Right atrium auricular region (tissue), 2 donors: ENCODE data around the gene PIGR. TPM values are rescaled to one million over a fixed set of nuclear protein-coding genes. Genes with fewer than 3 reads are reported as not detected.

Experiments used
- DNase-seq: peaks from one replicate; pipeline ENCODE4 v3.0.0-alpha.2; 2019; ENCODE audit warnings: low spot score
- H3K27ac ChIP-seq, 2 donors: fragments of 200-600 bp; sonication (generic); 1 replicate in 1 of 2; 2 replicates in 1 of 2; pipeline ENCODE4 v1.5.1; 2016 to 2019
- H3K27me3 ChIP-seq, 2 donors: fragments of 200-600 bp; sonication (generic); one replicate each; pipeline versions ENCODE4 v1.5.1 to v1.6.0; 2017 to 2019
- H3K36me3 ChIP-seq: fragments of 200-600 bp; sonication (generic); one replicate; pipeline ENCODE4 v1.5.1; 2016
- H3K4me1 ChIP-seq, 2 donors: fragments of 200-600 bp; sonication (generic); one replicate each; pipeline versions ENCODE4 v1.5.1 to v1.6.0; 2017 to 2019
- H3K4me3 ChIP-seq, 2 donors: fragments of 200-600 bp; sonication (generic); 1 replicate in 1 of 2; 2 replicates in 1 of 2; pipeline ENCODE4 v1.5.1; 2017 to 2019; ENCODE audit warnings: mild to moderate bottlenecking in 1 of 2, moderate library complexity in 1 of 2
- H3K9me3 ChIP-seq, 2 donors: fragments of 200-600 bp; sonication (generic); one replicate each; pipeline ENCODE4 v1.5.1; 2019
- total RNA-seq, 2 donors: library from RNA; depleted of rRNA; stranded (reverse); fragments of >200 nt; gene quantifications; one replicate each; pipeline ENCODE4 v1.1.0, GENCODE V29; 2016
- TF ChIP-seq, protein P1 (sequence below), 2 donors: fragments of 200-600 bp; sonication (generic); IDR thresholded peaks; one replicate each; pipeline ENCODE4 v1.5.1; 2019; ENCODE audit warnings: antibody characterized with exemption in 2 of 2

Gene PIGR
- total RNA-seq, 2 donors from 2014 or later = not detected

DNA sequence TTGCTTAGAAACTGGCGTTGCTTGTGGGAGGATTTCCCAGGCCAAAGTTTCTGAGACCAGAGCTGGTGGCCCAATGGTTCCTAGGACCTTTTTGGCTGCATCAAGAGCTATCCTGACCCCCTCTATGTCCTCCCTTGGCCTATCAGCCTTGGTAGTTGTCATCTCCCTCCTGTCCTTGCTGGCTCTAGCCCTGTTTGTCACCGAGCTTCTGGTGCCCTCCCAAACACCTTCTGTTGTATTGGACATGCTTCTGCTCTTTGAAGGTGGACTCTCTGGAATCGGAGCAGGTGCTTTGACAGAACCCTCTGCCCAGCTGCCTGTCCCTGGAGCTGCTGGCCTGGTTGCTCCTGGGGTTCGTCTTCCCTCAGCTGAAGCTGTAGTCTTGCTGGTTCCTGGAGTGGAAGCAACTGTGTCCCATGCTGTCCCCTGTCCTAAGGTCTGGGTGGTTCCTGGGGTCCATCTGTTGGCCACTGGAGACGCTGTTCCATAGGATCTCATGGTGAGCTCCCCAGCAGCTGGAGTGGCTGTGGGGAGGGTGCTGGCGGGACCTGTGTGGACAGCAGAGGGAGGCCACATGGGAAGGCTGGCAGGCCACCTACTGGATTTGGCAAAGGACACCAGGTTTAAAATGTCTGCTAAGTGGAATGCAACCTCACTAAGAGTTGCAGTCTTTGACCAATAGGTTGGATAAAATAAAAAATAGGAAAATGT lies 14.6 kb upstream of the PIGR start:
- no peak overlapping the region for H3K27ac ChIP-seq
- no peak for DNase-seq
- no peaks in the 10 kb centered on the region for H3K4me1 ChIP-seq
- no peaks in the 10 kb centered on the region for H3K36me3 ChIP-seq
- H3K9me3 ChIP-seq = no peaks in the 10 kb centered on the region
- no peaks in the 10 kb centered on the region for H3K27me3 ChIP-seq
- no peak overlapping the region for H3K4me3 ChIP-seq
- TF ChIP-seq, protein P1, sequence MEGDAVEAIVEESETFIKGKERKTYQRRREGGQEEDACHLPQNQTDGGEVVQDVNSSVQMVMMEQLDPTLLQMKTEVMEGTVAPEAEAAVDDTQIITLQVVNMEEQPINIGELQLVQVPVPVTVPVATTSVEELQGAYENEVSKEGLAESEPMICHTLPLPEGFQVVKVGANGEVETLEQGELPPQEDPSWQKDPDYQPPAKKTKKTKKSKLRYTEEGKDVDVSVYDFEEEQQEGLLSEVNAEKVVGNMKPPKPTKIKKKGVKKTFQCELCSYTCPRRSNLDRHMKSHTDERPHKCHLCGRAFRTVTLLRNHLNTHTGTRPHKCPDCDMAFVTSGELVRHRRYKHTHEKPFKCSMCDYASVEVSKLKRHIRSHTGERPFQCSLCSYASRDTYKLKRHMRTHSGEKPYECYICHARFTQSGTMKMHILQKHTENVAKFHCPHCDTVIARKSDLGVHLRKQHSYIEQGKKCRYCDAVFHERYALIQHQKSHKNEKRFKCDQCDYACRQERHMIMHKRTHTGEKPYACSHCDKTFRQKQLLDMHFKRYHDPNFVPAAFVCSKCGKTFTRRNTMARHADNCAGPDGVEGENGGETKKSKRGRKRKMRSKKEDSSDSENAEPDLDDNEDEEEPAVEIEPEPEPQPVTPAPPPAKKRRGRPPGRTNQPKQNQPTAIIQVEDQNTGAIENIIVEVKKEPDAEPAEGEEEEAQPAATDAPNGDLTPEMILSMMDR (IDR thresholded peaks at IDR 0.05) = no peak

DNA sequence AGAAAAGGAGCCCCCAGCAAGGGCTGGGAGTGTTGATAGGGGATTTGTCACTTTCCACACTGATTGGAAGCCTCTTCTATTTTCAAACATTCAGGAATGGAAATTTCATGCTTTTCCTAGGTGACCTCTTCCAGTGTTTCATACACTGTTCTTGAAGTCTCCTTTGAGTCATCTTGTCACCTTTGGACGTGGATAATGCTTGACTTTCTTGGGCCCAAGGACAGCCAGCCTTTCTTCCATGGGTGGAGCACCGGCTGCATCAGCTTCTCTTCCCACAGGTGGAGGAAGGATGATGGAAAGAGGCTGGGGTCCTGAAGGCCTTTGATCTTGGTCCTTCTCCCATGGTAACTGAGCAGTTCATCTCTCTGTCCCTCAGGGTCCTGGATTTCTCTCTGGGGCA lies 11.9 kb upstream of the PIGR start:
- DNase-seq = no peak
- TF ChIP-seq, protein P1 (IDR thresholded peaks at IDR 0.05) = no peak
- Histone ChIP-seq H3K9me3 (no peaks in the 10 kb centered on the region), H3K36me3 (no peaks in the 10 kb centered on the region), H3K4me3 (no peak overlapping the region), H3K4me1 (no peaks in the 10 kb centered on the region), H3K27ac (no peak overlapping the region), H3K27me3 (no peaks in the 10 kb centered on the region)

DNA sequence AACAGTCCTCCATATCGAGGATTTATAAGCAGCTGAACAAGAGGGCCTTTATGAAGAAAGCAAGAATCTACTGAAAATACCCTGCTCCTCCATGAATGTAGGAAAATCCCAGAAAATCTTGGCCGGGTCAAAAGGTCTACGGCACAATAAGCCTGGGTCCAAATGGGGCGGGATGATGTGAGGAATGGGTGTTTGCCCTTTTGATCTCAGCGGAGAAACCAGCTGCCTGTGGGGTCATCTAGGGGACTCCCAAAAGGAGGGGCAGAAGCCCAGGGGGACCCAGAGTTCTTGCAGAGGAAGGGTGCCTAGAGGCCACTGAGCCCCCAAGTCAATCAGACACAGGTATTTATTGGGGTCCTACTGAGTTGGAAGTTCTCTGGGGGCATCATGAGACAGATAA lies 11.4 kb upstream of the PIGR start:
- DNase-seq = no peak
- no peaks in the 10 kb centered on the region for H3K36me3 ChIP-seq
- H3K4me3 ChIP-seq = no peak overlapping the region
- H3K27ac ChIP-seq = no peak overlapping the region
- H3K27me3 ChIP-seq = no peaks in the 10 kb centered on the region
- TF ChIP-seq, protein P1 (IDR thresholded peaks at IDR 0.05) = no peak
- no peaks in the 10 kb centered on the region for H3K4me1 ChIP-seq
- no peaks in the 10 kb centered on the region for H3K9me3 ChIP-seq

DNA sequence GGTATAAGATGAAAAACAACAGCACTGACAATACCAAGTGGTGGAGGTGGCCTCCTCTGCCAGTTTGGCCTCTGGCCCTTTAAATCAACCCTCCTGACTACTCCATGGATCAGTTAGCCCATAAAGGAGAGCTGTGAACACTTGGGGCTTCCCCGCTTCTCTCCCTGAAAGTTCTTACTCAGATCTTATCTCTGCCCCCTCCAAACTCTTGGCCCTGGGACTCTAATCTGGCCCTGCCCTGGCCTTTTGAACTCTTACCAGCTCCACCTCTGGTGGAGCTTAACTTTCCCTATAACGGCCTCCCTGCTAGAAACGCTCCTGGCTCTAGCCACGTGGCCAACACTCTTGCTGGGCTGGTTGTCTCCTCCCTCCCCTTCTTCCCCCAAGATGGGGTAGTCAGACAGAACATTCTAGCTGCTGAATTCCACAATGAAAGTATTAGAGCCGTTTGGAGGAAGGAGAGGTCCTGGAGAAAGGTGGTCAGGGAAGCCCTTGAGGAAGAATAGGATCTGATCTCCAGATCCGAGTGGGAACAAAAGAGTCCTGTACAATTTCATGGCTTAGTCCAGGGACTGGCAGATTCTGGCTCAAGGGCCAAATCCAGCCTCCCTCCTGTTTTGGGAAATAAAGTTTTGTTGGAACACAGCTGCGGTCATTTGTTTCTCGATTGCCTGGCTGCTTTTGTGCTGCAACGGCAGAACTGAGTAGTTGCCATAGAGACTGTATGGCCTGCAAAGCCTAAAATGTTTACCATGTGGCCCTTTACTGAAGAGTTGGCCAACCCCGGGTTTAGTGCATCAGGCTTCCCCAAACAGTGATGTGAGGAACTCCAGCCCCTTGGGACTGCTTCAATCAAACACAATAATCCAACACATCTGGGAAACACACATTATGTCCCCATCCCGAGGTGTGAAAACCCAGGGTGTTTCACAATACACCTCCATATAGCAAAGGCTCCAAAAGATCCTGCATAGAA lies 9.5 kb upstream of the PIGR start:
- Histone ChIP-seq H3K4me1 (no peaks in the 10 kb centered on the region), H3K36me3 (no peaks in the 10 kb centered on the region), H3K4me3 (no peak overlapping the region), H3K27me3 (no peaks in the 10 kb centered on the region), H3K9me3 (no peaks in the 10 kb centered on the region), H3K27ac (no peak overlapping the region)
- no peak for DNase-seq
- TF ChIP-seq, protein P1 (IDR thresholded peaks at IDR 0.05) = no peak

DNA sequence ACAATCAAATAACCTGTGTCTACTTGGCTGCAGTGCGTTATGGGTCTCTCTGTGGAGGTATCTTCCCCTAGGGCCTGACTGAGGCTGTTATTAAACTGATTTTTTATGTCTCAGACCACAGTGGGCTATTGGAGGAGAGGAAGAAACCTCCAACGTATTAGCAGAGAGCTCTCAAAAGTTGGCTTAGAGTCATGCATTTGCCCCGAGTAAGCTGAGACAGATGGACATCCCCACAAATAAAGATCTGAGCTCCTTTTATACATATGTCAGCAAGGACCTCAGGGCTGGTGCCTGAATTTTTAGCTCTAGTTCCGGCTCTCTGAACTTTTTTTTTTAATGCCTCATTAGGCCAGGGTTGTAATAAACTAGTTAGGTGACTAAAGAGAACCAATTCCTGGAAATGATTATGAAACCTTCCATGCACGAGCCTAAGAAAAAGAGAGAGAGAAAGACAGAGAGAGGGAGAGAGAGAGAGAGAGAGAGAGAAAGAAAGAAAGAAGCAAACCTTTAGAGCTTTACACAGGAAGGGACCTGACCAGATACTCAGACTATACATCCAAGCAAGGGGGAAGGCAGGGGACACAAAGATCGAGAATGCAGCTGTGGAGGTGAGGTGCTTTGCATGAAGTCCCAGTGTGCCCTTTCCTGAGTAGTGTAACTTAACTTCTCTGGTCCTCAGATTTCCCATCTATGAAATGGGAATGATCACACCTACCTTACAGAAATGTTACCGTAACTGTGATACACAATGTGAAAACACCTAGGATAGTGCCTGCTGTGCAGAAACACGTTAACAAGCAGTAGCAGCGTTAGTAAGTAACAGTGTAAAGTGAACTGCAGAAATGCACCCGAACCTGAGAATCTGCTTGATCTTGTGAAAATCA lies 8.4 kb upstream of the PIGR start:
- Histone ChIP-seq H3K4me3 (no peak overlapping the region), H3K4me1 (no peaks in the 10 kb centered on the region), H3K36me3 (no peaks in the 10 kb centered on the region), H3K27ac (no peak overlapping the region), H3K27me3 (no peaks in the 10 kb centered on the region), H3K9me3 (no peaks in the 10 kb centered on the region)
- TF ChIP-seq, protein P1 (IDR thresholded peaks at IDR 0.05) = no peak
- no peak for DNase-seq
